ENCODE measurements around the gene SGPL1.
"Not testable (repeated sequence)": the region's sequence is repeated elsewhere in the genome, so short reads cannot be mapped to it uniquely, and the experiment has no call there.

SGPL1 gene

GRCh38 chr10:70845256-70845655 lies 29.5 kb downstream of the SGPL1 start:
- DNase-seq, result no peak

- DNase-seq, result no peak
Observed at GRCh38 chr10:70845816-70846215, 30.1 kb downstream of the SGPL1 start.

GRCh38 chr10:70846795-70847194 lies 31.0 kb downstream of the SGPL1 start:
- DNase-seq, result no peak

GRCh38 chr10:70847659-70848360 lies 32.1 kb downstream of the SGPL1 start:
- DNase-seq, result no peak

- DNase-seq, result no peak
Observed at GRCh38 chr10:70849582-70850016, 33.9 kb downstream of the SGPL1 start.

GRCh38 chr10:70850097-70850496 lies 34.3 kb downstream of the SGPL1 start:
- no peak for DNase-seq

- DNase-seq, result no peak
Observed at GRCh38 chr10:70851597-70852475, 36.1 kb downstream of the SGPL1 start.

- no peak for DNase-seq
Observed at GRCh38 chr10:70853038-70853437, 37.3 kb downstream of the SGPL1 start.

GRCh38 chr10:70853457-70853856 lies 37.7 kb downstream of the SGPL1 start:
- DNase-seq, result no peak

- no peak for DNase-seq
Observed at GRCh38 chr10:70856454-70856853, 40.7 kb downstream of the SGPL1 start.

GRCh38 chr10:70858759-70859158 lies 43.0 kb downstream of the SGPL1 start:
- peak; percentile 40 for DNase-seq

- not testable (repeated sequence) for DNase-seq
Observed at GRCh38 chr10:70861495-70862197, 45.9 kb downstream of the SGPL1 start.

GRCh38 chr10:70863470-70864160 lies 47.9 kb downstream of the SGPL1 start:
- DNase-seq, result no peak

- no peak for DNase-seq
Observed at GRCh38 chr10:70864935-70865334, 49.2 kb downstream of the SGPL1 start.

GRCh38 chr10:70866424-70866823 lies 50.7 kb downstream of the SGPL1 start:
- no peak for DNase-seq

- DNase-seq, result no peak
Observed at GRCh38 chr10:70872291-70872690, 56.5 kb downstream of the SGPL1 start.

GRCh38 chr10:70874061-70874460 lies 58.3 kb downstream of the SGPL1 start:
- DNase-seq, result no peak

GRCh38 chr10:70879207-70879606 lies 63.5 kb downstream of the SGPL1 start:
- no peak for DNase-seq

- DNase-seq, result peak; percentile 75
Observed at GRCh38 chr10:70880077-70880534, 64.4 kb downstream of the SGPL1 start.

GRCh38 chr10:70884741-70885140 lies 69.0 kb downstream of the SGPL1 start:
- DNase-seq, result no peak

- no peak for DNase-seq
Observed at GRCh38 chr10:70885481-70885880, 69.7 kb downstream of the SGPL1 start.
